Embryonic facial prominence (tissue), 1 donor: ENCODE measurements around the gene DBT.

Experiments
- DNase-seq: peaks from one replicate; pipeline ENCODE4 v3.0.0-alpha.2; 2016; ENCODE audit errors: extremely low spot score

The DBT gene

GRCh38 chr1:100198596-100198995 lies 51.0 kb downstream of the DBT start:
- DNase-seq: no peak

GRCh38 chr1:100188617-100189016 lies 61.0 kb downstream of the DBT start:
- no peak for DNase-seq

- no peak for DNase-seq
Observed at GRCh38 chr1:100187912-100188311, 61.7 kb downstream of the DBT start.

- no peak for DNase-seq
Observed at GRCh38 chr1:100184536-100184935, 65.1 kb downstream of the DBT start.

GRCh38 chr1:100183370-100183769 lies 66.3 kb downstream of the DBT start:
- no peak for DNase-seq

GRCh38 chr1:100178091-100178490 lies 71.5 kb downstream of the DBT start, which contains the start of gene LRRC39:
Gene LRRC39 (minus strand): TSS chr1:100178256. CDS start chr1:100168516, 9,740 bp downstream.
- no peak for DNase-seq

GRCh38 chr1:100177295-100178041 lies 72.2 kb downstream of the DBT start:
- no peak for DNase-seq

GRCh38 chr1:100168051-100168450 lies 81.6 kb downstream of the DBT start:
- DNase-seq: no peak

- no peak for DNase-seq
Observed at GRCh38 chr1:100164702-100165101, 84.9 kb downstream of the DBT start.

GRCh38 chr1:100164216-100164615 lies 85.4 kb downstream of the DBT start:
- no peak for DNase-seq

GRCh38 chr1:100162881-100163280 lies 86.8 kb downstream of the DBT start:
- DNase-seq: no peak

GRCh38 chr1:100152271-100152670 lies 97.4 kb downstream of the DBT start:
- DNase-seq: no peak

- DNase-seq: no peak
Observed at GRCh38 chr1:100151679-100152078, 98.0 kb downstream of the DBT start.

- DNase-seq: no peak
Observed at GRCh38 chr1:100147875-100148274, 101.8 kb downstream of the DBT start.

- no peak for DNase-seq
Observed at GRCh38 chr1:100146958-100147357, 102.7 kb downstream of the DBT start.

GRCh38 chr1:100145116-100145515 lies 104.5 kb downstream of the DBT start:
- DNase-seq: no peak

GRCh38 chr1:100142343-100142742 lies 107.3 kb downstream of the DBT start:
- DNase-seq: no peak

- no peak for DNase-seq
Observed at GRCh38 chr1:100141192-100141591, 108.4 kb downstream of the DBT start.

GRCh38 chr1:100137602-100138001 lies 112.0 kb downstream of the DBT start:
- DNase-seq: no peak
